HG02884 (cell line): Measurements from ENCODE around the gene MANF.
A peak's percentile ranks its signal among the peaks of the same experiment; 100 is the strongest.
"Not testable (repeated sequence)": the region's sequence is repeated elsewhere in the genome, so short reads cannot be mapped to it uniquely, and the experiment has no call there.

ENCODE experiments used
- ATAC-seq: cut with Tn5 transposase; IDR thresholded peaks from one replicate; pipeline ENCODE4 v1.9.1; 2021; ENCODE audit warnings: mild to moderate bottlenecking, moderate library complexity; ENCODE audit not compliant: unreplicated experiment

Gene MANF

DNA sequence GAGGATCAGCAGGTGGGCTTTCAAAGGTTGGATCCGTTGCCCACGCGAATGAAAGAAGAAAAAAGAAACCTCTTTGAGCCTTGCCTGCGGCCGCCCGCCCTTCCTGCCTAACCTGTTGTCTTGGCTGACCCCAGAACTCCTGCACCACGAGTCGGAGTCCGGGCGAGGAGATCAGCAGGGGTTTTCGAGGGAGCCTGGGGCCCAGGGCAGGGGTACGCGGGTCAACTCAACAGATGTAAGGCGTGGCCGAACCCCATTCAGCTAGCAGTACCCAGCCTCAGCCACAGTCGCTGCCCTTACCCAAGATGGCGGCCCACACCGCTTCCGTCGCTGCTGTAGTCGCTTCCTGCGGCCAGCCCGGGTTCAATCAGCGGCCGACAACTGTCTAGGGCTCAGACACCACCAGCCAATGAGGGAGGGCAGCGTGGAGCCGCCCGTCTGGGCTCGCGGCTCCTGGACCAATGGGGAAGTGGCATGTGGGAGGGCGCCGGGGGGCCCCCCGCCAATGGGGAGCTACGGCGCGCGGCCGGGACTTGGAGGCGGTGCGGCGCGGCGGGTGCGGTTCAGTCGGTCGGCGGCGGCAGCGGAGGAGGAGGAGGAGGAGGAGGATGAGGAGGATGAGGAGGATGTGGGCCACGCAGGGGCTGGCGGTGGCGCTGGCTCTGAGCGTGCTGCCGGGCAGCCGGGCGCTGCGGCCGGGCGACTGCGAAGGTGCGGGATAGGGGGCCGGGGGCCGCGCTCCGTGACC lies at the start of gene MANF:
Gene MANF (plus strand): TSS at position 566 of the 748 bp plus-strand sequence. CDS start 52 bp downstream, at position 618.
- ATAC-seq, result peak; percentile 96

DNA sequence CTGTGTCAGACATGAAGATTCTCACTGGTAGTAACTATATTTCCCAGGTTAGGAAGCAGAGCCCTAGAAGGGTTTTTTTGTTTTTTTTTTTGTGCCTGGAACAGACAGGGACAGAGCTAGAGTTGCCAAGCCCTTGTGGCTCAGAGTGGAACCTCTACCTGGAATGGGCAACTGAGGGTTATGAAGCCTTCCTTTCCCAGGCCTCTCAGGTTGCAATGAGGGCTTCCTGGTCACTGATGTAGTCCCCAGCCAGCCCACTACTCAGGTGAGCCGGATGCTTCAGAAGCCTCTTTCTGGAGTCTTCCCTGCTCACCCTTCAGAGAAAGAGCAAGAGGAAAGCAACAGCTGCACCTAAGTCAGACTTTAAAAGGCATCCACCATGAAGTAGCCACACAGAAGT lies 48.8 kb upstream of the MANF start:
- no peak for ATAC-seq

DNA sequence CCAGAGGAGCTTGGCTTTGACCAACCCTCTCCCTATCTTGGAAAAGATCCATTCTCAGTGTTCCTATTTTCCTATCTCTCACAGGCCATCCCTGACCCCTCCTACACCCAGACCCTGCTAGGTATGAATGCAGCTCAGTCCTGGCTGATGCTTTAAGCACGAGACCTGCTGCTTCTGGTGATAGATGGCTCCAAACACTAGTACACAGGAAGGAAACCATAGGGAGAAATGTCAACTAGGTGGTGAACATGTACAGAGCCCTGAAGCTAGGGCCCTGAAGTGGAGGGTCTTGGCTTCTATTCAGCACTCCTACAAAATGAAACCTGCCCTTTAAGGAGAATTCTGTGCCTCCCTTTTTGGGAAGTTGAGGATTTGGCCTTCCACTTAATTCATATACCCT lies 47.4 kb upstream of the MANF start:
- ATAC-seq, result no peak

DNA sequence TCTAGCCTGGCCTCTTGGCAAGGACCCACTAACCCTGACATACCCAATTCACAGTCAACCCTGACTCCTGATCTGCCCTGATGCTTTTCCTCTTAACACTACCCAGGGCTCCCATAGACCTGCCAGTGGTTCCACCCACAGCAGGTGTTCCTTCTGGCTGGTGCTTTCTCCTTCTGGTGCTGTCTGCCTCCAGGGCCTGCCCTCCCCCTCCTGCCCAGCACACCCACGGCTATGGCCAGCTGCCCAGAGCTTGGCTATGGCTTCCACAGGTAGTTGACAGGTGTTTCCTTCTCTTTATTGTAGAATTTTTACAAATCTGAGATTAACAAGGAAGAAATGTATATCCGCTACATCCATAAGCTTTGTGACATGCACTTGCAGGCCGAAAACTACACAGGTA lies 46.5 kb upstream of the MANF start:
- no peak for ATAC-seq

DNA sequence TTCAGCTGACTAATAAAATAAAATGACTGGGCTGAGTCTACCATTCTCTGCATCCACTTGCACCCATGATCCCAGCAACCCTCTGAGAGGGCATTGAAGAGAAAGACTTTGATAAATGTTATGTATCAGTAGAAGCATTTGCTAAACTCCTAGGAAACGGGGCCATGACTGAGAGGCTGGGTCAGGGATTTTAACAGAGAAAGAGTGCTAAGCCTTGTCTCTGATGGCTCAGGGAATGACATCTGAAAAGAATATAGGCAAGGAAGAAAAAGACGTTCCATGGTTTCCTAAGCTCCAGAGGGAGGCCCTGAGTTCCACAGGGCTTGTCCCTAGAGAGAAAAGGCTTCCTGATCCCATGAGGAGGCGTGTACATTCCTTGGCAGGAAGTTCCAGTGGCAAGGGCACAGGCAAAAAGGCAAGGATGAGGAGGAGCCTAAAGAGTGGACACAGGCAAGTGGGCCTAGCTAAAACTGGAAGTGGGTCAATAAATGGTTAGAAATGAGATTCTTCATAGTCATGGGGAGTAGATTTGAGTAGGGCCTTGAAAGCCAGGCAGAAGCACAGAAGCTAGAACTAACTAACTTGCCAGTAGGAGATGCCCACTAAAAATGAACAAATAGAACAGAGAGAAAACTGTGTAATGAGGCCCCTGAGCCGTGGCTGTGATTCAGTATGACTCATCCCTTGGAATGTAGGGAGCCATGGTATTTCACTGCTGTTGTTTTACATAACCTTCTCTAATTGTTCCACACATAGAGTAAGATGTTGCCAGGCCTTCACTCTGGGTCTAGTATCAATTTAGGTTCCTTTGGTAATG lies 44.9 kb upstream of the MANF start:
- ATAC-seq, result no peak

DNA sequence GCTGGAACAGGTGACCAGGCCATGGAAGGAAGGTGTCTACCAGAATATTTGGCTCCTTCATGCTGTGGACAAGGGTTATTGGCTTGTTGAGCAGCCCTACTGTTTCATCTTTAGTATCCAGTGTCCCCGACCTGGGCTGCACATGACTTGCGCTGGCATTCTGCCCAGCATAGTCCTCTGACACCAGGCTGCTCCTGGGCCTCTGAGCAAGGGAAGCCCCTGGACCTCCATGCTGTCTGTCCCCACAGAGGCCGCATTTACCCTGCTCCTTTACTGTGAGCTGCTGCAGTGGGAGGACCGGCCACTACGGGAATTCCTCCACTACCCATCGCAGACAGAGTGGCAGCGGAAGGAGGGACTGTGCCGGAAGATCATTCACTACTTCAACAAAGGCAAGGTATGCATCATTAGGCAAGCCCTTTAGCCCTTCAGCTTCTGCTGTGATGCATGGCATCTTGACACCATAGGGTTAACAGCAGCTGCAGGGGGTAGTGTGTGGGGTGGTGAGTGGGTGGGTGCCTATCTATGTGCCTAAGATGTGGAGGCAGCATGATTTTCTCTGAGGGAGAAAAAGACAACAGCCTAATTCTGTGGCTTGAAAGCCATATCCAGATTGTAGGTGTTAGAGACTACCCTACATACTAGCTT lies 44.0 kb upstream of the MANF start:
- ATAC-seq, result no peak

DNA sequence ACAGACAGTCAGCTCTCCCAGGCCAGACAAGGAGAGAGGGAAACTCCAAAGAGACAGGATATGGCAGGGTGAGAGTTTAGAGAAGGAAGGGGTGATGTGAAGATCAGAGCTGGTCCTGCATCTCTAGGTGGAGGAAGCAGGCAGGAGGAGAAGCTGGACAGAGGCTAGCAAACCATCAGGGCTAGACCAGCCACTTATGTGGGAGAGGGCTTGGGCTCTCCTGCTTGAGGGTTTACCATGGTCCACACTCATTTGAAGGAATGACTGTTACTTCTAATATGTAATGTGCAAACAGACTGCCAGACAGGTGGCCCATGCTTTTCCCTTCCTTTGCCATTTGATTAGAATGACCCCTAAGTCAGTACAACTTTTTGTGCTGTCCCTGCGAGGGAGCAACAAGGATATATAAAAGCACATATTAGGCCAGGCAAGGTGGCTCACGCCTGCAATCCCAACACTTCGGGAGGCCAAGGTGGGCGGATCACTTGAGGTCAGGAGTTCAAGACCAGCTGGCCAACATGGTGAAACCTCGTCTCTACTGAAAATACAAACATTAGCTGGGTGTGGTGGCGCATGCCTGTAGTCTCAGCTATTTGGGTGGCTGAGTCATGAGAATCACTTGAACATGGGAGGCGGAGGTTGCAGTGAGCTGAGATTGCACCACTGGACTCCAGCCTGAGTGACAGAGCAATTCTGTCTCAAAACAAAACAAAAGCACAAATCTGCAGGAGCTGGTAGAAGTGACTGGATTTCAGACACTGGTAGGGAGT lies 41.0 kb upstream of the MANF start:
- no peak for ATAC-seq

DNA sequence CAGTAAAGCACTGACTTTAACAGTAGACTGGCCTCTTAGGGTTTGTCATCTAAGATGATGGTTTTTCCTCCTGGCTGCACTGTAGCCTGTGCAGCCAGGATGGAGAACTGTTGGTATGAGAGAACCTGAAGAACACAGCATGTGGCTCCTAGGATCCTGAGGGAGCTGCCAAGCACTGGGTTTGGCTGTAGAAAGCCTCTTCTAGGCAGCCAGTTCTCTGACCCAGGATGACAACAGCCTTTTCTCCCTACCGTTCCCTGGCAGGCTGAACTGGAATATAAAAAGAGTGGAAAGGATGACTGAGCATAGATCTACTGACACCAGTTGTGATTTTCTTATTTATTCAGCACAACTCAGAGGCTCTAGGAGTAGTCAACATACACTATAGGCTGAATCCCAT lies 34.3 kb upstream of the MANF start:
- ATAC-seq, result no peak

DNA sequence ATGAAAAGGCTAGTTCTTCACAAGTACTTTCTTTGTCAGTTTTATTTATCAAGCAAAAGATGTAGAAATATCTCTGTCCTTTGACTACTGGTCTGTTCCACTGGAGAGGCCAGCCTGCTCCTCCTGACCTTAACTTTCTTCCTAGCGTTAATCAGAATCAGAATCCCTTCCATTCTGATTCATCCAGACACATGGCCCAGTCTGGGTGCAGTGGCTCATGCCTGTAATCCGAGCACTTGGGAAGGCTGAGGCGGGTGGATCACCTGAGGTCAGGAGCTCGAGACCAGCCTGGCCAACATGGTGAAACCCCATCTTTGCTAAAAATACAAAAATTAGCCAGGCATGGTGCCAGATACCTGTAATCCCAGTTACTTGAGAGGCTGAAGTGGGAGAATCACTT lies 32.0 kb upstream of the MANF start:
- no peak for ATAC-seq

DNA sequence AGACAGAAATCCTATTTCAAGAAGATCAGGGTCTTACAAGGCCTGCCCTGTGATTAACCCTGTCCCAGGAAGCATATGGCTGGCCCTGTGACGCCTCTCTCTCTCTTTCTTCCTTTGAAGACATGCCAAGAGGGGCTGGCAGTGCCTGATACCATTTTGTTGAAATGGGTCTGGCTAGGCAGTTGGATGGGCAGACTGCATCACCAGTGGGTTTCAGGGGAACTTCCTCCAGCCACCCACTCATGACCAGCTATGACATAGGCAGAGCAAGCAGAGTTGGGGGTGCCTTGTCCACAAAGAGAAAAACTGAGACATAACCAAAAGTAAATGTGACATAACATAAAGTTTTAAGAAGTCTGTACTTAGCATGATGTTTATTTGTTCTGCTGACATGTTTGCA lies 31.4 kb upstream of the MANF start:
- no peak for ATAC-seq

DNA sequence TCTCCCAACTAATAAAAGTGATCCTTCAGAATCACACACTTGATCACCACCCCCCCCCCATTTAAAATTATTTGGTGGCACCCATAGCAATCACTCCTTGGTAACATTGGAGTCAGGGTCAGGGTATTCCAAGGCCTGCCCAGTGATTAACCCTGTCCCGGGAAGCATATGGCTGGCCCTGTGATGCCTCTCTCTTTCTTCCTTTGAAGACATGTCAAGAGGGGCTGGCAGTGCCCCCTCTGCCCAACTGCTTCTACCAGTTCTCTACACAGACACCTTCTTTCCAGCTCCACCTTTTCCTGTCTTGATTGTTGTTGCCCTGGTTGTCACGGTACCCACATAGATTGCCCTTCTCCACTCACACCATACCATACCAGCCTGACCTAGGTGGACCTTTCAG lies 30.9 kb upstream of the MANF start:
- no peak for ATAC-seq

DNA sequence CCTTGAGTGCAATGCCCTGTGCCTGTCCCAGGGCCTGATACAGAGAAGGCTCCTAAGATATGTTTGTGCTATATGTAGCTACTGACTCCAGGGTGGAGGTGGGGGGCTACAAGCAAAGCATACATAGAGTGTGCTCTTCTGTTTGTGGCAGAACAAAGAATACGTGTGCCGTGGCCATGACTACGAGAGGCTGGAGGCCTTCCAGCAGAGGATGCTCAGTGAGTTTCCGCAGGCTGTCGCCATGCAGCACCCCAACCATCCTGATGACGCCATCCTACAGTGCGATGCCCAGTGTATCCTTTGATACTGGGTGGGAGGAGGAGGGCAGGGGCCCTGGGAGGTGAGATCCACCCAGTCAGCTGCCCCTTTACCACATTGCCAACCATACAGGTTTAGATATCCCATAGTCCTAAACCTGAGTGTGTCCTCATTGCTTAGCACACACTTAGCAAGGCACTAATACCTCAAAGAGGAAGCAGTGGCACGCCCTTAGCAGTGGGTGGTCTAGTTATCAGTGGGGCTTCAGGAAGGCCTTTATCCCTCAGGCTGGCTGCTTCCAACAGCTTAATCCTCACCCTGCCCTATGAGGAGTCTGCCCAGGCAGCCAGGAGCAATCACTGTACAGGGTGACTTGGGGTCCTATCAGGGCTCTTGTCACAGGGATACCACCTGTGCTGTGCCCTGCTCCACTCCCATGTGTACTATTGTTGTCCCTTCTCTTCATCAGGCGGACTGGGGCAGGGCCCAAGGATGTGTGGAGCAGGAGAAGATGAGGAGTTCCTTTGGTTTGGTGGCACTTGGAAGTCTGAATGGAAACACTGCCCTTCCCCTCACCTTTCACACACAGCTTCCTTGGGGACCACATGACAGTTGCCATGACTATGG lies 30.1 kb upstream of the MANF start:
- no peak for ATAC-seq

DNA sequence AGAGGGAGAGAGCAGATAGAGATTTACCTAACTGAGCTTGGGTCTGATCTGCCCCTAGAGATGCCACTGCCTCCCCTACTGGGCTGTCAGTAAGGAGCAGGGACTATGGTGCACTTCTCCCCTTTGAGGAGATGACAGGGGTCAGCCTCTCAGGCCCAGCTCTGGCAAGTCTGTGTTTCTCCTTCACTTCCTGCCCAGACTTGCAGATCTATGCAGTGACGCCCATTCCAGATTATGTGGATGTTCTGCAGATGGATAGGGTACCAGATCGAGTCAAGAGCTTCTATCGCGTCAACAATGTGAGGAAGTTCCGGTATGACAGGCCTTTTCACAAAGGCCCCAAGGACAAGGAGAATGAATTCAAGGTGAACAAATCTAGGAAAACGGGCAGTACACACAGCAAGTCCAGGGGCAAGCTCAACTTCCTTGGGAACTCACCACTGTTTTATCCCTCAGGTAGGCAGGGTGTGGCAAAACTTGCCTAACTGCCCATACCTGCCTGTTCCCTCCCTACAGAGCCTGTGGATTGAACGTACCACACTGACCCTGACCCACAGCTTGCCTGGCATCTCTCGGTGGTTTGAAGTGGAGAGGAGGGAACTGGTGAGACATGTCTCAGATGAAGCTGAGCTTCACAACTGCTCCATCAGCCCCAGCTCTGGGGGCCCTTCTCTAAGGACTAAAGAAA lies 29.1 kb upstream of the MANF start:
- no peak for ATAC-seq

DNA sequence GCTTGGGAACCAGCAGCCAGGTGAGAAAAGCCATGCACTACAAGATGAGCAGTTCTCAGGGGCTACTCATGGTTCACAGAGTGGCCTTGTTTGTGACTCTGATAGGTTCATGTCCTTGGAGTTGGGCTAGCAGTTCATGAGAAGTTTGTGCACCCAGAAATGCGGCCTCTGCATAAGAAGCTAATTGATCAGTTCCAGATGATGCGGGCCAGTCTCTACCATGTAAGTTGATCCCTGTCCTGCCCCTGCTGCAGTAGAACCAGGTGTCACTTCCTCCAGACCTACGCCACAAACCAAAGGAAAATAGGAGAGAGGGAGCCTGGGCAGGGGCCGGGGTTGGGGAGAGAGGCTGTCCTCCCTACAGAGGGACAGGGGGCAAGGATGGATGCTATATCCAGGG lies 27.2 kb upstream of the MANF start:
- ATAC-seq, result no peak

DNA sequence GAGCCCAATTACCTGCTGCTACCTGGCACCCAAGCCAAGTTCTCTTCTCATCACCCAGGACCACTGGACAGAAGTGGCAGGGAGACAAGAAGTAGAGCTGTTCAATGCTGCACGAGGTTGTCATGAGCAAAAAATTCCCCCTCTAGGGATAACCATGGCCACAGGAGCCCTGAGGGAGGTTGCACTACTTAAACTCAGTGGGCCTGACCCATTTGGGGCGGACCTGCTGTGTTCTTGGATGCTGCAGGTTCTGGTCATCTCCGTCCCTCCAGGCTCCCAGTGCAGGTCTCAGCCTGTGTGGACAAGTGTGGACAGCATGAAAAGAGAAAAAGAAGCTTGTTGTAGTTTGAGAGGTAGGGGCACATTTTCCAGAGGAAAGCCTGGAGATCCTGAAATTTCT lies 26.1 kb upstream of the MANF start:
- no peak for ATAC-seq

DNA sequence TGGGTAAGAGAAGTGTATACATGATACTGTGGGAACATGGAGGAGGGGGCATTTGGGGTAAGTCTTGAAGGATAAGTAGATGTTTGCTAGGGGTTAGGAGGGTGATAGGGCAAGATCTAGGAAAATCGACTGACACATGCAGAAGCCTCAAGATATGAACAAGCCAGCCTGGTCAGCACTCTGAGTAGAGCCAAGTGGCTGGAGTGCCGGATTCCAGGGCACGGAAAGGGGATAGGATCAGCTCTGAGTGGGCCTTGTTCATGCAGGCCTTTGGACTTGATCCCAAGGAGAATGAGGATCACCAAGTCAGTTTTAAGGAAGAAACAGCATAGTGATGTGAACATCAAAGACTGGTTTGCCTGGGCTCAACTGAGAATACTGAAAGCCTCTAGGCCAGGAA lies 24.3 kb upstream of the MANF start:
- ATAC-seq, result no peak

DNA sequence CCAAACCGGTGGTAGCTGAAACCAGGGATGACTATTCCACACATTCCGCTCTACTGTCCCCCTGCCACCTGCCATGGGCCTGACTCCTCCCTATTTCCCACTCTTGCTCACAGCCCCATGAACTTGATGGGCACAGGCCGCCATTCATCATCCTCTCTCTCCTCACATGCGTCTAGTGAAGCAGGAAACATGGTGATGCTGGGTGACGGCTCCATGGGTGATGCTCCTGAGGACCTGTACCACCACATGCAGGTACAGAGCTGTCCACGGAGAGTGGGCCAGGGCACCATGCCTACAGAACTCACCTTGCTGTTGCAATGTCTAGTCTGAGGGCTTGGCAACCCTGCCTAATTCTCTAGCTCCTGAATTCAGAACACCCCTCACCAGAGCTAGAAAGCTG lies 23.3 kb upstream of the MANF start:
- no peak for ATAC-seq

DNA sequence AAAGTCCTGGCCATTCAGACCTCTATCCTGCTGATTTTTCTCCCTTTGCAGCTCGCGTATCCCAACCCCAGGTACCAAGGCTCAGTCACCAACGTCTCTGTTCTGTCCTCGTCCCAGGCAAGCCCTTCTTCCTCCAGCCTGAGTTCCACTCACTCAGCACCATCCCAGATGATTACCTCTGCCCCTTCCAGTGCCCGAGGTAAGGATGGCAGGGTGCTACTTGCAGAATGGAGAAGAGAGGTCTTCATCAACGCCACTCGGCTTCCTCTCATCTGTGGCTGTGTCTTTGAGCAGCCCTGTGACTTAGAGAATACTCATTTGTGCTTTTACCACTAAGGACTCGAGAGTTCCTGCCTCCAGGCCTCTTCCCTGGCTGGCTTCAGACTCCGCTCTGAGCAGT lies 22.6 kb upstream of the MANF start:
- ATAC-seq, result no peak

DNA sequence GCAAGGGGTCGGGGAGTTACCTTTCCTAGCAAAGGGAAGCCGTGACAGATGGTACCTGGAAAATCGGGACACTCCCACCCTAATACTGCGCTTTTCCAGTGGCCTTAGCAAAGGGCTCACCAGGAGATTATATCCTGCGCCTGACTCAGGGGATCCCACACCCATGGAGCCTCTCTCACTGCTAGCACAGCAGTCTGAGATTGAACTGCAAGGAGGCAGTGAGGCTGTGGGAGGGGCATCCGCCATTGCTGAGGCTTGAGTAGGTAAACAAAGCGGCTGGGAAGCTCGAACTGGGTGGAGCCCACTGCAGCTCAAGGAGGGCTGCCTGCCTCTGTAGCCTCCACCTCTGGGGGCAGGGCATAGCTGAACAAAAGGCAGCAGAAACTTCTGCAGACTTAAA lies 16.8 kb upstream of the MANF start:
- ATAC-seq, result not testable (repeated sequence)
